Uterus (tissue), 2 donors: ENCODE measurements around the gene CAPN11.

Experiments used
- POLR2A ChIP-seq, 2 donors: fragments of 450-650 bp; IDR thresholded peaks; one replicate each; pipeline ENCODE4 v1.6.1; 2016; ENCODE audit warnings: antibody characterized with exemption in 2 of 2, mild to moderate bottlenecking in 1 of 2, moderate library complexity in 1 of 2
- TF ChIP-seq, protein P1 (sequence below), 4 experiments: fragments of 200-600 bp in 2 of 4; fragments of 450-650 bp in 2 of 4; sonication (generic) in 2 of 4; IDR thresholded peaks; one replicate each; pipeline ENCODE4 v1.5.1; 2016 to 2019; ENCODE audit warnings: antibody characterized with exemption in 4 of 4, mild to moderate bottlenecking in 2 of 4, moderate library complexity in 1 of 4

DNA sequence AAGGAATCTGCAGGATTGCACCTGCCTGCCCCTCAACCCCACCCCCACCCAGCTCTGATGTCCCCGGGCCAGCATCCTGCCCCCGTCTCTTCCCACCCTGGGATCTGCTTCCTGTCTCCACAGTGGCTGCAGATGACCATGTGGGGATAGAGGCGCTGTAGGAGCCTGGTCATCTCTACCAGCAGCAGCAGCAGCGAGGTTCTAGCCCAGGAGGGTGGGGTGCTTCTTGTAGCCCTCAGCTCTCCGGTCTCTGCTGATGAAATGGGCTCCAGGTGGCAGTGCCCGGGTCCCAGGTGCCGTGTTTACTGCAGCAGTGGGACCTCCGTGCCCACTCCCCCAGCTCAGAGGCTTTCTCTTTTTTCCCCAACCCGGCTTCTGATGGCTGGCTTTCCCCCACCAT, 25.2 kb downstream of the CAPN11 start:
- TF ChIP-seq, protein P1, sequence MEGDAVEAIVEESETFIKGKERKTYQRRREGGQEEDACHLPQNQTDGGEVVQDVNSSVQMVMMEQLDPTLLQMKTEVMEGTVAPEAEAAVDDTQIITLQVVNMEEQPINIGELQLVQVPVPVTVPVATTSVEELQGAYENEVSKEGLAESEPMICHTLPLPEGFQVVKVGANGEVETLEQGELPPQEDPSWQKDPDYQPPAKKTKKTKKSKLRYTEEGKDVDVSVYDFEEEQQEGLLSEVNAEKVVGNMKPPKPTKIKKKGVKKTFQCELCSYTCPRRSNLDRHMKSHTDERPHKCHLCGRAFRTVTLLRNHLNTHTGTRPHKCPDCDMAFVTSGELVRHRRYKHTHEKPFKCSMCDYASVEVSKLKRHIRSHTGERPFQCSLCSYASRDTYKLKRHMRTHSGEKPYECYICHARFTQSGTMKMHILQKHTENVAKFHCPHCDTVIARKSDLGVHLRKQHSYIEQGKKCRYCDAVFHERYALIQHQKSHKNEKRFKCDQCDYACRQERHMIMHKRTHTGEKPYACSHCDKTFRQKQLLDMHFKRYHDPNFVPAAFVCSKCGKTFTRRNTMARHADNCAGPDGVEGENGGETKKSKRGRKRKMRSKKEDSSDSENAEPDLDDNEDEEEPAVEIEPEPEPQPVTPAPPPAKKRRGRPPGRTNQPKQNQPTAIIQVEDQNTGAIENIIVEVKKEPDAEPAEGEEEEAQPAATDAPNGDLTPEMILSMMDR (IDR thresholded peaks at IDR 0.05) = no peak
- no peak for TF ChIP-seq POLR2A (IDR thresholded peaks at IDR 0.05)
